GM15510 (cell line): ENCODE data around the gene ZFP36L1.

Experiments
- POLR2A ChIP-seq: IDR thresholded peaks from 3 replicates; pipeline ENCODE4 v1.6.1; 2011; ENCODE audit warnings: borderline replicate concordance; ENCODE audit not compliant: insufficient read length; ENCODE audit errors: extremely low read depth

ZFP36L1 gene

GRCh38 chr14:68795597-68796417, 2.9 kb upstream of the ZFP36L1 start:
- TF ChIP-seq POLR2A, result peak; percentile 61

- TF ChIP-seq POLR2A, result peak; percentile 41
Measured at GRCh38 chr14:68794851-68795596, 2.2 kb upstream of the ZFP36L1 start.

- peak; percentile 56 for TF ChIP-seq POLR2A
Measured at GRCh38 chr14:68794130-68794850, 1.4 kb upstream of the ZFP36L1 start.

GRCh38 chr14:68793734-68794129, 865 bp upstream of the ZFP36L1 start:
- TF ChIP-seq POLR2A, result no peak

GRCh38 chr14:68792678-68792978, 239 bp downstream of the ZFP36L1 start:
- TF ChIP-seq POLR2A, result no peak

- TF ChIP-seq POLR2A, result no peak
Measured at GRCh38 chr14:68791902-68792677, 777 bp downstream of the ZFP36L1 start.

- no peak for TF ChIP-seq POLR2A
Measured at GRCh38 chr14:68791078-68791901, 1.6 kb downstream of the ZFP36L1 start.

- TF ChIP-seq POLR2A, result no peak
Measured at GRCh38 chr14:68790644-68791077, 2.2 kb downstream of the ZFP36L1 start.

GRCh38 chr14:68789821-68790643, 2.8 kb downstream of the ZFP36L1 start:
- TF ChIP-seq POLR2A, result peak; percentile 46

GRCh38 chr14:68788996-68789820, 3.7 kb downstream of the ZFP36L1 start:
- TF ChIP-seq POLR2A, result peak; percentile 34

GRCh38 chr14:68788275-68788995, 4.4 kb downstream of the ZFP36L1 start:
- TF ChIP-seq POLR2A, result peak; percentile 26

GRCh38 chr14:68787092-68787992, 5.5 kb downstream of the ZFP36L1 start:
- TF ChIP-seq POLR2A, result no peak
